HG03280 (cell line): ENCODE measurements around the gene DYRK1B.
A peak's percentile ranks its signal among the peaks of the same experiment; 100 is the strongest.
"Not testable (repeated sequence)": the region's sequence is repeated elsewhere in the genome, so short reads cannot be mapped to it uniquely, and the experiment has no call there.

Source experiments
- ATAC-seq: cut with Tn5 transposase; IDR thresholded peaks from one replicate; pipeline ENCODE4 v1.9.1; 2021; ENCODE audit warnings: mild to moderate bottlenecking, moderate library complexity; ENCODE audit not compliant: unreplicated experiment

The DYRK1B gene

GRCh38 chr19:39833464-39834286, at the start of gene DYRK1B:
DYRK1B (minus strand) TSS chr19:39834162; CDS start chr19:39831867, 2,295 bp downstream.
- ATAC-seq, result peak; percentile 88

- ATAC-seq, result not testable (repeated sequence)
These were observed 48.7 kb upstream of the DYRK1B start for GRCh38 chr19:39882645-39883044.

GRCh38 chr19:39881495-39882110, 47.6 kb upstream of the DYRK1B start:
- not testable (repeated sequence) for ATAC-seq

GRCh38 chr19:39880241-39880640, 46.3 kb upstream of the DYRK1B start:
- not testable (repeated sequence) for ATAC-seq

GRCh38 chr19:39879796-39880195, 45.8 kb upstream of the DYRK1B start:
- ATAC-seq, result not testable (repeated sequence)

- ATAC-seq, result not testable (repeated sequence)
These were observed 44.9 kb upstream of the DYRK1B start for GRCh38 chr19:39878866-39879265.

- no peak for ATAC-seq
These were observed 44.4 kb upstream of the DYRK1B start for GRCh38 chr19:39878398-39878797.

GRCh38 chr19:39877982-39878381, 44.0 kb upstream of the DYRK1B start:
- ATAC-seq, result not testable (repeated sequence)

- not testable (repeated sequence) for ATAC-seq
These were observed 43.5 kb upstream of the DYRK1B start for GRCh38 chr19:39877488-39877887.

- not testable (repeated sequence) for ATAC-seq
These were observed 42.5 kb upstream of the DYRK1B start for GRCh38 chr19:39876486-39876885.

- ATAC-seq, result not testable (repeated sequence)
These were observed 41.5 kb upstream of the DYRK1B start for GRCh38 chr19:39875401-39875864.

GRCh38 chr19:39874404-39874803, 40.4 kb upstream of the DYRK1B start:
- ATAC-seq, result no peak

- no peak for ATAC-seq
These were observed 39.4 kb upstream of the DYRK1B start for GRCh38 chr19:39873385-39873784.

- ATAC-seq, result no peak
These were observed 38.2 kb upstream of the DYRK1B start for GRCh38 chr19:39871886-39872866.

GRCh38 chr19:39871362-39871761, 37.4 kb upstream of the DYRK1B start:
- no peak for ATAC-seq

GRCh38 chr19:39870171-39870971, 36.4 kb upstream of the DYRK1B start:
- no peak for ATAC-seq

GRCh38 chr19:39867952-39868351, 34.0 kb upstream of the DYRK1B start:
- no peak for ATAC-seq

GRCh38 chr19:39867133-39867532, 33.2 kb upstream of the DYRK1B start:
- no peak for ATAC-seq

GRCh38 chr19:39865953-39866352, 32.0 kb upstream of the DYRK1B start:
- no peak for ATAC-seq

- no peak for ATAC-seq
These were observed 31.2 kb upstream of the DYRK1B start for GRCh38 chr19:39865186-39865585.
